PC-9 (cell line): ENCODE results near the gene TRIM24.

ENCODE experiments used
- EZH2 ChIP-seq: fragments of 200-600 bp; sonication (generic); IDR thresholded peaks from 2 replicates; pipeline ENCODE4 v1.8.0; 2017; ENCODE audit warnings: antibody characterized with exemption, low read depth
- TF ChIP-seq, protein P1 (sequence below): fragments of 200-600 bp; sonication (generic); conservative IDR thresholded peaks from 2 replicates; pipeline ENCODE4 v1.6.1; 2017; ENCODE audit warnings: mixed run types, antibody characterized with exemption, mild to moderate bottlenecking, moderate library complexity

DNA sequence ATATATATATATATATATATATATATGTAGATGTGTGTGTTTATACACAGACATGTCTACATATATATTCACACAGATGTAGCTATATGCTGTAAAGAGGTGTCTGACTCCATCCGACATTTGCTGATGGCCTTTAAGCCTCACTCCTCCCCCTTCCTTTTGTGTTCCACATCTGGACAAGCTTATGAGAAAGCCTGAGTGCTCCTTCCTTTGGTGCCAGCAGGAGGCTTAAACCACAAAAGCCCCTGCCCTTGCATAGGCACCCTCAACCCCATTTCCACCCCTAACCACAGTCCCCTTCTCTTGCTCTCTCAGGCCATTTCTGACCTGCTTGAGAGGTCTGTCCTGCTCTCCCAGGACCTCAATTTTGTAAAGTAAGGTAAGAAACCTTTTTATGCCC is 142.4 kb downstream of the TRIM24 start:
- TF ChIP-seq, protein P1, sequence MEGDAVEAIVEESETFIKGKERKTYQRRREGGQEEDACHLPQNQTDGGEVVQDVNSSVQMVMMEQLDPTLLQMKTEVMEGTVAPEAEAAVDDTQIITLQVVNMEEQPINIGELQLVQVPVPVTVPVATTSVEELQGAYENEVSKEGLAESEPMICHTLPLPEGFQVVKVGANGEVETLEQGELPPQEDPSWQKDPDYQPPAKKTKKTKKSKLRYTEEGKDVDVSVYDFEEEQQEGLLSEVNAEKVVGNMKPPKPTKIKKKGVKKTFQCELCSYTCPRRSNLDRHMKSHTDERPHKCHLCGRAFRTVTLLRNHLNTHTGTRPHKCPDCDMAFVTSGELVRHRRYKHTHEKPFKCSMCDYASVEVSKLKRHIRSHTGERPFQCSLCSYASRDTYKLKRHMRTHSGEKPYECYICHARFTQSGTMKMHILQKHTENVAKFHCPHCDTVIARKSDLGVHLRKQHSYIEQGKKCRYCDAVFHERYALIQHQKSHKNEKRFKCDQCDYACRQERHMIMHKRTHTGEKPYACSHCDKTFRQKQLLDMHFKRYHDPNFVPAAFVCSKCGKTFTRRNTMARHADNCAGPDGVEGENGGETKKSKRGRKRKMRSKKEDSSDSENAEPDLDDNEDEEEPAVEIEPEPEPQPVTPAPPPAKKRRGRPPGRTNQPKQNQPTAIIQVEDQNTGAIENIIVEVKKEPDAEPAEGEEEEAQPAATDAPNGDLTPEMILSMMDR, result no peak
- TF ChIP-seq EZH2, result no peak
